Measurements from ENCODE around the gene IL2RA.
"Not testable (repeated sequence)": the region's sequence is repeated elsewhere in the genome, so short reads cannot be mapped to it uniquely, and the experiment has no call there.

Gene IL2RA

GRCh38 chr10:6014241-6014761, 47.9 kb downstream of the IL2RA start:
- DNase-seq (ENCODE audit: low read depth in 2 of 2), result peak in 1 of 2 donors; percentile 27

- no peak for DNase-seq (ENCODE audit: low read depth in 2 of 2)
Measured at GRCh38 chr10:6013413-6014192, 48.6 kb downstream of the IL2RA start.

GRCh38 chr10:6012121-6012905, 49.9 kb downstream of the IL2RA start:
- DNase-seq (ENCODE audit: low read depth in 2 of 2), result no peak

- DNase-seq (ENCODE audit: low read depth in 2 of 2), result no peak
Measured at GRCh38 chr10:6011558-6011957, 50.6 kb downstream of the IL2RA start.

- no peak for DNase-seq (ENCODE audit: low read depth in 2 of 2)
Measured at GRCh38 chr10:6010569-6010968, 51.6 kb downstream of the IL2RA start.

GRCh38 chr10:6009961-6010360, 52.2 kb downstream of the IL2RA start:
- no peak for DNase-seq (ENCODE audit: low read depth in 2 of 2)

GRCh38 chr10:6009150-6009549, 53.0 kb downstream of the IL2RA start:
- no peak for DNase-seq (ENCODE audit: low read depth in 2 of 2)

GRCh38 chr10:6008497-6009142, 53.5 kb downstream of the IL2RA start:
- DNase-seq (ENCODE audit: low read depth in 2 of 2), result no peak

GRCh38 chr10:6006991-6007390, 55.2 kb downstream of the IL2RA start:
- no peak for DNase-seq (ENCODE audit: low read depth in 2 of 2)

- DNase-seq (ENCODE audit: low read depth in 2 of 2), result no peak
Measured at GRCh38 chr10:6006546-6006945, 55.6 kb downstream of the IL2RA start.

- no peak for DNase-seq (ENCODE audit: low read depth in 2 of 2)
Measured at GRCh38 chr10:6005856-6006395, 56.2 kb downstream of the IL2RA start.

- not testable (repeated sequence) for DNase-seq (ENCODE audit: low read depth in 2 of 2)
Measured at GRCh38 chr10:6005161-6005804, 56.9 kb downstream of the IL2RA start.

- no peak for DNase-seq (ENCODE audit: low read depth in 2 of 2)
Measured at GRCh38 chr10:6002809-6003510, 59.2 kb downstream of the IL2RA start.

- no peak for DNase-seq (ENCODE audit: low read depth in 2 of 2)
Measured at GRCh38 chr10:5999440-6000165, 62.6 kb downstream of the IL2RA start.

GRCh38 chr10:5996696-5997095, 65.5 kb downstream of the IL2RA start:
- no peak for DNase-seq (ENCODE audit: low read depth in 2 of 2)

GRCh38 chr10:5992398-5992797, 69.8 kb downstream of the IL2RA start:
- DNase-seq (ENCODE audit: low read depth in 2 of 2), result no peak

- no peak for DNase-seq (ENCODE audit: low read depth in 2 of 2)
Measured at GRCh38 chr10:5991708-5992107, 70.5 kb downstream of the IL2RA start.

- DNase-seq (ENCODE audit: low read depth in 2 of 2), result no peak
Measured at GRCh38 chr10:5989756-5990155, 72.4 kb downstream of the IL2RA start.

GRCh38 chr10:5988336-5988920, 73.7 kb downstream of the IL2RA start:
- no peak for DNase-seq (ENCODE audit: low read depth in 2 of 2)

- DNase-seq (ENCODE audit: low read depth in 2 of 2), result no peak
Measured at GRCh38 chr10:5987747-5988146, 74.4 kb downstream of the IL2RA start.
